ENCODE data around the gene BTN2A1. TPM values are rescaled to one million over a fixed set of nuclear protein-coding genes. Genes with fewer than 3 reads are reported as not detected.
"Not testable (repeated sequence)": the region's sequence is repeated elsewhere in the genome, so short reads cannot be mapped to it uniquely, and the experiment has no call there.

The BTN2A1 gene
- 10 to 100 TPM; 21.9 to 22.7 TPM for total RNA-seq

- ChIA-PET CTCF (interaction anchor here (1.4 kb wide), 1 partner anchor 95 kb away, joined by 3 read pairs; no protein-coding TSS in a partner anchor), POLR2A (no interaction called here)
Observed at GRCh38 chr6:26457806-26458688, at the start of gene BTN2A1. Gene BTN2A1, plus strand, starts transcription at chr6:26457955. Its CDS starts 682 bp downstream, at chr6:26458637.

- CTCF ChIA-PET: interaction anchor here (1.5 kb wide), 1 partner anchor 46 kb away, joined by 3 read pairs; no protein-coding TSS in a partner anchor
- POLR2A ChIA-PET: no interaction called here
Observed at GRCh38 chr6:26408828-26409730, 48.7 kb upstream of the BTN2A1 start.

DNA sequence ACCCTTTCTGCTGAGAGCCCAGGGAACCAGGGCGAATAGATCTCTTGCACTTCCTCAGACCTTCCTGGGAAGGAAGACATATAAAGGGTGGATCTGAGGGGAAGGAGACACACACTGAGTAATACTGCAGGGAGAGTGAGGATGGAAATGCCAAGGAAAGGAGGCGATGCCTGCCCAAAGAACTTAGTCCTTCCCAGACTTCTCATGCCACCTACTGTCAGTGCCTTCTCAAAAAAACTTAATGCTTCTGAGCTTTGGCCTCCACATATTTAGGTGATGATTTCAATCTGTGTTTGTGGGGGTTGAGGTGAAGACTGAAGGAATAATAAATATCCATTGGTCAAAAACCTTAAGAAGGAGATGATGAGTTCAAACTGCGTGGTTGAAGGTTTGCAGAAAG lies 46.0 kb upstream of the BTN2A1 start:
- CTCF ChIA-PET: no interaction called here
- POLR2A ChIA-PET: no interaction called here

DNA sequence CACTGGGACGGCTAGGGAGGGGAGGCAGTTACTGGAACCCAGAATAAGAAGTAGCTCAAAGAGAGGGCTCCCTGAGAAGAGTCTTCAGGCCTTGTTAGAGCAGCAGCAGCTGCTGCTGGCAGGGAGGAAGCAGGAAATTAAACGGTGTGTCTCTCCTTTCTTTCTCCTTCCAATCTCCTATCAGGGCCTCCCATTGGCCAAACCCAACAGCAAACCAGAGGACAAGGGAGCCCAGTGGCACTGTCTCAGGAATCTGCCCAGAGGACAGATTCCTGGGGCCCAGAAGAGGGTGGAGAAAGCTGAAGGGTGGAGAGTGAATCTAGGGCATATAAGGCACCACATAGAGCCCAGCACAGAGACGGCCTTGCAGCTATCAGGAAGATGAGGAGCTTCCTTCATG lies 45.5 kb upstream of the BTN2A1 start:
- CTCF ChIA-PET: no interaction called here
- POLR2A ChIA-PET: no interaction called here

GRCh38 chr6:26412954-26413353 lies 44.8 kb upstream of the BTN2A1 start:
- CTCF ChIA-PET: no interaction called here

DNA sequence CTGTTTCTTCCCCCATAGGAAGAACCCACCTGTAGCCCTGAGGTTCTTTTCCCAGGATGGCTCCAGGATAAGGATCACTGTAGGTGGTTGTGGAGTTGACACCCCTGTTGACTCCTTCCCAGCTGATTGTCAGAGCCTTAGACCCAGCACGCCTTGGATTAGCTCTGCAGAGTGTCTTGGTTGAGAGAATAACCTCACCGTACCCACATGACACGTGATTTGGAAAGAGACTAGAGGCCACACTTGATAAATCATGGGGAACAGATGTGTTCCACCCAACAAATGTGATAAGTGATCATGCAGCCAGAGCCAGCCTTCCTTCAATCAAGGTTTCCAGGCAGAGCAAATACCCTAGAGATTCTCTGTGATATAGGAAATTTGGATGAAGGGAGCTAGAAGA lies 43.5 kb upstream of the BTN2A1 start:
- ChIA-PET POLR2A (no interaction called here), CTCF (no interaction called here)

More at GRCh38 chr6:26412954-26413353, 44.8 kb upstream of the BTN2A1 start:
- POLR2A ChIA-PET: no interaction called here

GRCh38 chr6:26415036-26415614 lies 42.6 kb upstream of the BTN2A1 start:
- POLR2A ChIA-PET: no interaction called here
- CTCF ChIA-PET: no interaction called here

DNA sequence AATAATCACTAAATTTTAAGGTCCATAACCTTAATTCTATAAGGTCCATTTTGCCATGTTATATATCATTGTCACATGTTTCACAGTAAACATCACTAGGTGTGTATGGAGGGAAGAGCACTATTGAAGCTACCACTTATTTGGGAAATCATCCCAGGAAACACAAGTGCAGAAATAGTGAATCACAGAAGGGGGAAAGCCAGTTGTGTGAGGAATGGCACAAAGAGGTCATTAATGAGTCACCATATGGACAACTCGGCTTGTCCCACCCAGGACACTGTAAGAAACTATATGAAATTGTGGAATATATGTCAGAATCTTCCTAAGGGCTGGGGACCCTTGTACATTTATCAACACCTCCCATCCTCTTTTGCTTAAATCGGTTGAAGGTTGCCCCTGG lies 42.0 kb upstream of the BTN2A1 start:
- ChIA-PET POLR2A (no interaction called here), CTCF (no interaction called here)

DNA sequence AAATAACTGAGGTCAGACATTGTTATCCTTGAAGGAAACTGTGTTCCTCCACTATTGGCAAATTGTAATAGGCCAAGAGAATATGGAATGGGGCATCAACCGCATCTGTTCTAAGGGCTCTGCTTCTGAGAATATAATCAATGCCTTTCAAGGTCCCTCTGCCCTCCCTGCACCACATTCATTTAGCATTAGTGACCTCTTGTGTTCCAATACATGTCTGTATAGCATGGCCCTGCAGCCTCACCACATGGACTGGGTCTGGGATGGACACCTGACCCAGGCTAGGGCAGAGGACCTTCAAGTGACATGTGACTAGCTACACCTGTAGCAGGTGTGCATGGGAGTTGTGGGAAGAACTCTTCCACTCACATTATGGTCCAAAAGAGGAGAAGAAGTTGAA lies 41.5 kb upstream of the BTN2A1 start:
- POLR2A ChIA-PET: no interaction called here
- CTCF ChIA-PET: no interaction called here

- POLR2A ChIA-PET: not testable (repeated sequence)
- CTCF ChIA-PET: interaction anchor here (0.6 kb wide), 1 partner anchor 22 kb away, joined by 3 read pairs; the partner anchor contains the start of gene BTN3A3
Observed at GRCh38 chr6:26418077-26418476, 39.7 kb upstream of the BTN2A1 start.

- CTCF ChIA-PET, POLR2A ChIA-PET: not testable (repeated sequence)
Observed at GRCh38 chr6:26418795-26419194, 39.0 kb upstream of the BTN2A1 start.

DNA sequence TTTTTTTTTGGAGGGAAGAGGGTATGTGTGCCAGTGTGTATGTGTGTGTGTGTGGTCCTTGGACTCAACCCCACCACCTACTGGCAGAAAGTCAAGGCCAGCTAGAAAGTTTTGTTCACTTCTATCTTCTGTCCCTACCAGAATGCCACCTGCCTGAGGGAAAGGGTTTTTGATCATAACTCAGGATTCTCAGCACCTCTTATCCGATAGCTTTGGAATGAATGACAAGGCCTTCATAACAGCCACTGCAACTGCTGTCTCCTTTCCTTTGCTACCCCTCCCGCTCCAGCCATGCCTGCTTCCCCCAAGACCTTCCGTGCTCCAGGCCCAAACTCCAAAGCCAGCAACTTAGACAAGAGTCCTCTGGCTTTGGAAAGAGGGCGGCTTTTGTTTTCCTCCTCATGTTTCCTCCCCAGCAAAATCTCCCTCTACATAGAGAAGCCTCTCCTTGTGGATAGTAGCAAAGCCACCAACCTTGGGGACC lies 37.0 kb upstream of the BTN2A1 start:
- POLR2A ChIA-PET: no interaction called here
- CTCF ChIA-PET: interaction anchor here (1.7 kb wide), 1 partner anchor 112 kb away, joined by 3 read pairs; no protein-coding TSS in a partner anchor

- ChIA-PET CTCF (no interaction called here), POLR2A (no interaction called here)
Observed at GRCh38 chr6:26421259-26422144, 36.3 kb upstream of the BTN2A1 start.

DNA sequence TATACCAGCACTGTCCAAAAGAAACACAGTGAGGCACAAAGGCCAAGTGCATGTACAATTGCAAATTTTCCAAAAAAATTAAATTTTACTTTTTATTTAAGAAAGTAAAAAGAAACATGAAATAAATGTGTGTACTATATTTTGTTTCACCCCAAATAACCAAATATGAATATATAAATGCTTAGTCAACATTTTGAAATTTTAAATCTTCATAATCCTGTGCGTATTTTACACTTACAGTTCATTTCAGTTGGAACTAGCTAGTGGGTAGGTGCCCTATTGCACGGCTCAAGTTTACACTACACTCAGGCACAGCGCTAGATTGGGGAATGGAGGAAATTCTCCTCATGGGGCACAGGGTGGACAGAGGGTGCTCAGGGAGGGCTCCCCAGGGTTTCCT lies 35.4 kb upstream of the BTN2A1 start:
- POLR2A ChIA-PET: no interaction called here
- CTCF ChIA-PET: no interaction called here

GRCh38 chr6:26426691-26427450 lies 30.9 kb upstream of the BTN2A1 start:
- POLR2A ChIA-PET: no interaction called here
- CTCF ChIA-PET: no interaction called here

GRCh38 chr6:26427451-26427809 lies 30.3 kb upstream of the BTN2A1 start:
- ChIA-PET CTCF (interaction anchor here (0.7 kb wide), 1 partner anchor 12 kb away, joined by 3 read pairs; no protein-coding TSS in a partner anchor), POLR2A (no interaction called here)

- ChIA-PET CTCF (interaction anchor here (0.7 kb wide), 1 partner anchor 12 kb away, joined by 3 read pairs; no protein-coding TSS in a partner anchor), POLR2A (no interaction called here)
Observed at GRCh38 chr6:26428206-26428605, 29.5 kb upstream of the BTN2A1 start.

DNA sequence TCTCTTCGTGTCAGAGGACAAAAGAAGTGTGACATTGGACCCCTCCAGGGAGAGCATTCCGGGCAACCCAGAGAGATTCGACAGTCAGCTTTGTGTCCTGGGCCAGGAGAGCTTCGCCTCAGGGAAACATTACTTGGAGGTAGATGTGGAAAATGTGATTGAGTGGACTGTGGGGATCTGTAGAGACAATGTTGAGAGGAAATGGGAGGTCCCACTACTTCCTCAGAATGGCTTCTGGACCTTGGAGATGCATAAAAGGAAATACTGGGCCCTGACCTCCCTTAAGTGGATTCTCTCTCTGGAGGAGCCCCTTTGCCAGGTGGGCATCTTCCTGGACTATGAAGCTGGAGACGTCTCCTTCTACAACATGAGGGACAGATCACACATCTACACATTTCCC lies 27.0 kb upstream of the BTN2A1 start:
- ChIA-PET POLR2A (no interaction called here), CTCF (no interaction called here)

Measured in activated CD8-positive, alpha-beta memory T cell treated with anti-CD3 and anti-CD28 coated beads for 36 hours (primary cell).